ENCODE measurements around the gene FAT1.

The FAT1 gene

DNA sequence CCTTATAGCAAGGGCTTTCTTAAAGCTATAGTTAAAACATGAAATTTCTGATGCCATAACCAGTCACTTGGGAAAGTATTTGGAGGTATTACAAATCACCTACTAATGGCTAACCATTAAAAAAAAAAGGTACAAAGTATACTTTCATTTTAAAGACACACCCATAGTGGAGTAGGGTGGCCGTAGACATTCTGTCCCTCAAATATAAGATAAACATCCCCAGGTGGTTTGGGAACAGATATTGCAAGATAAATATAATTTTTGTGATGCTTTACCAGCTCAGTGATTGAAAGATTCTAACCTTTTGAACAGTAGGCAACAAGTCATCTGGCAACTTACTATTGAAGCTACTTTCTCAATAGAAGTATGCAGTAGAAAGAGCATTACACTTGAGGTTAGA, 6.2 kb upstream of the FAT1 start (continued):
- TF ChIP-seq TCF7L2 (IDR thresholded peaks at IDR 0.05; ENCODE audit: borderline replicate concordance, low read depth, low read length) (no peak), ZNF274 (IDR thresholded peaks at IDR 0.05; ENCODE audit: low read length) (no peak), ZNF274 (tag by site-specific recombination; IDR thresholded peaks at IDR 0.05; ENCODE audit: borderline replicate concordance) (no peak)

- H3K9me3 ChIP-seq (ENCODE audit: control insufficient read depth, insufficient read depth, low read depth, low read length) = no peaks in the 10 kb centered on the region
- no peak overlapping the region for H3K27ac ChIP-seq (ENCODE audit: extremely low read depth, low read depth, low read length)
- CTCF ChIA-PET = interaction anchor here (0.6 to 1.3 kb wide), 3 partner anchors 11 to 186 kb away, joined by 3 to 4 read pairs (median 4); no protein-coding TSS in a partner anchor
- no peak overlapping the region for H3K4me3 ChIP-seq (ENCODE audit: low read depth, low read length)
- no peaks in the 10 kb centered on the region for H3K4me1 ChIP-seq (ENCODE audit: control insufficient read depth, insufficient read depth, low read length)
- POLR2A ChIA-PET = no interaction called here
- TF ChIP-seq ZNF157 (tag by site-specific recombination; IDR thresholded peaks at IDR 0.05) (no peak), TRIM28 (IDR thresholded peaks at IDR 0.05; ENCODE audit: borderline replicate concordance, low read length) (no peak), ZNF184 (tag by site-specific recombination; IDR thresholded peaks at IDR 0.05) (no peak)
- TF ChIP-seq, protein P1, sequence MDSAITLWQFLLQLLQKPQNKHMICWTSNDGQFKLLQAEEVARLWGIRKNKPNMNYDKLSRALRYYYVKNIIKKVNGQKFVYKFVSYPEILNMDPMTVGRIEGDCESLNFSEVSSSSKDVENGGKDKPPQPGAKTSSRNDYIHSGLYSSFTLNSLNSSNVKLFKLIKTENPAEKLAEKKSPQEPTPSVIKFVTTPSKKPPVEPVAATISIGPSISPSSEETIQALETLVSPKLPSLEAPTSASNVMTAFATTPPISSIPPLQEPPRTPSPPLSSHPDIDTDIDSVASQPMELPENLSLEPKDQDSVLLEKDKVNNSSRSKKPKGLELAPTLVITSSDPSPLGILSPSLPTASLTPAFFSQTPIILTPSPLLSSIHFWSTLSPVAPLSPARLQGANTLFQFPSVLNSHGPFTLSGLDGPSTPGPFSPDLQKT (IDR thresholded peaks at IDR 0.05; ENCODE audit: borderline replicate concordance, low read depth, low read length) = no peak
- H3K36me3 ChIP-seq (ENCODE audit: control insufficient read depth in 2 of 2, insufficient read depth in 1 of 2, low read length in 2 of 2) = no peaks in the 10 kb centered on the region
These were observed 5.1 kb upstream of the FAT1 start for GRCh38 chr4:186728631-186729271.

DNA sequence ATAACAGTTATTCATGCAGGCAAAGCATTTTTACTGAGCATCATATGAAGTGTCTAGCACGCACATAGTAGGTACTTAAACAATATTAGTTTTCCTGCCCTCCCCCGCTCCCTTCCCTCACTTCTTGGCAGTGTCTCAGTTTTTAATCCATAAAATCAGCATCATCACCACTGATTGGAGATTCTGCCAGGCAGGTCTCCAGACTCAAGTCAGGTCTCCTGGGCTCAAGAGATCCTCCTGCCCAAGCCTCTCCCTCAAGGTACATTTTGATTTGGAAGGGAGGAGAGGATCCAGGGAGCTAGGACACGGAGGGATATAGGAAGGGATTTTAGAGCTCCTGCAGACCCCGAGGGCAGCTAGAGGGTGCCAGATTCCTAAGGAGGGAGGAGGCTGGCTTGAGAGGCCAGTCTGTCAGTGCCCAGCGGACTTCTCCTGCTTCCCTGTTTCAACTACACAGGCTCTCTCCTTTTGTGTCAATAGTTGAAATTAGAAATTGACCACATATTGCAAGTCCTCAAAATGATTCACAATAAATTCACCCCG, 4.4 kb upstream of the FAT1 start:
- CTCF ChIA-PET = interaction anchor here (1.2 kb wide), 1 partner anchor 11 kb away, joined by 3 read pairs; no protein-coding TSS in a partner anchor
- no peaks in the 10 kb centered on the region for H3K4me1 ChIP-seq (ENCODE audit: control insufficient read depth, insufficient read depth, low read length)
- H3K4me3 ChIP-seq (ENCODE audit: low read depth, low read length) = no peak overlapping the region
- POLR2A ChIA-PET = no interaction called here
- no peaks in the 10 kb centered on the region for H3K9me3 ChIP-seq (ENCODE audit: control insufficient read depth, insufficient read depth, low read depth, low read length)
- H3K27ac ChIP-seq (ENCODE audit: extremely low read depth, low read depth, low read length) = no peak overlapping the region
- no peaks in the 10 kb centered on the region for H3K36me3 ChIP-seq (ENCODE audit: control insufficient read depth in 2 of 2, insufficient read depth in 1 of 2, low read length in 2 of 2)
- TF ChIP-seq ZIC2 (tag by site-specific recombination; IDR thresholded peaks at IDR 0.05) = no peak
- TF ChIP-seq ZNF416 (tag by site-specific recombination; IDR thresholded peaks at IDR 0.05) = no peak
- no peak for TF ChIP-seq PRDM6 (tag by site-specific recombination; IDR thresholded peaks at IDR 0.05)
- TF ChIP-seq, protein P2, sequence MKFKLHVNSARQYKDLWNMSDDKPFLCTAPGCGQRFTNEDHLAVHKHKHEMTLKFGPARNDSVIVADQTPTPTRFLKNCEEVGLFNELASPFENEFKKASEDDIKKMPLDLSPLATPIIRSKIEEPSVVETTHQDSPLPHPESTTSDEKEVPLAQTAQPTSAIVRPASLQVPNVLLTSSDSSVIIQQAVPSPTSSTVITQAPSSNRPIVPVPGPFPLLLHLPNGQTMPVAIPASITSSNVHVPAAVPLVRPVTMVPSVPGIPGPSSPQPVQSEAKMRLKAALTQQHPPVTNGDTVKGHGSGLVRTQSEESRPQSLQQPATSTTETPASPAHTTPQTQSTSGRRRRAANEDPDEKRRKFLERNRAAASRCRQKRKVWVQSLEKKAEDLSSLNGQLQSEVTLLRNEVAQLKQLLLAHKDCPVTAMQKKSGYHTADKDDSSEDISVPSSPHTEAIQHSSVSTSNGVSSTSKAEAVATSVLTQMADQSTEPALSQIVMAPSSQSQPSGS (tag by site-specific recombination; IDR thresholded peaks at IDR 0.05; ENCODE audit: low read depth) = no peak
- no peak for TF ChIP-seq ZNF350 (tag by site-specific recombination; IDR thresholded peaks at IDR 0.05)
- TF ChIP-seq ZNF324 (tag by site-specific recombination; IDR thresholded peaks at IDR 0.05) = no peak
- TF ChIP-seq ZNF112 (tag by site-specific recombination; IDR thresholded peaks at IDR 0.05) = no peak
- no peak for TF ChIP-seq ZNF132 (tag by site-specific recombination; IDR thresholded peaks at IDR 0.05; ENCODE audit: borderline replicate concordance)
- no peak for TF ChIP-seq ZNF174 (tag by site-specific recombination; IDR thresholded peaks at IDR 0.05)
- no peak for TF ChIP-seq REPIN1 (tag by site-specific recombination; IDR thresholded peaks at IDR 0.05; ENCODE audit: low read depth)
- TF ChIP-seq ZNF214 (tag by site-specific recombination; IDR thresholded peaks at IDR 0.05; ENCODE audit: borderline replicate concordance) = no peak
- TF ChIP-seq SALL2 (tag by site-specific recombination; IDR thresholded peaks at IDR 0.05; ENCODE audit: borderline replicate concordance) = no peak
- no peak for TF ChIP-seq HOXC10 (CRISPR knock-in tag; IDR thresholded peaks at IDR 0.05)
- TF ChIP-seq, protein P3, sequence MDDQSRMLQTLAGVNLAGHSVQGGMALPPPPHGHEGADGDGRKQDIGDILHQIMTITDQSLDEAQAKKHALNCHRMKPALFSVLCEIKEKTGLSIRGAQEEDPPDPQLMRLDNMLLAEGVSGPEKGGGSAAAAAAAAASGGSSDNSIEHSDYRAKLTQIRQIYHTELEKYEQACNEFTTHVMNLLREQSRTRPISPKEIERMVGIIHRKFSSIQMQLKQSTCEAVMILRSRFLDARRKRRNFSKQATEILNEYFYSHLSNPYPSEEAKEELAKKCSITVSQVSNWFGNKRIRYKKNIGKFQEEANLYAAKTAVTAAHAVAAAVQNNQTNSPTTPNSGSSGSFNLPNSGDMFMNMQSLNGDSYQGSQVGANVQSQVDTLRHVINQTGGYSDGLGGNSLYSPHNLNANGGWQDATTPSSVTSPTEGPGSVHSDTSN (CRISPR knock-in tag; IDR thresholded peaks at IDR 0.05) = no peak
- TF ChIP-seq ZNF555 (tag by site-specific recombination; conservative IDR thresholded peaks at IDR 0.05) = no peak
- TF ChIP-seq ZNF558 (tag by site-specific recombination; IDR thresholded peaks at IDR 0.05) = no peak
- no peak for TF ChIP-seq ZNF19 (tag by site-specific recombination; IDR thresholded peaks at IDR 0.05; ENCODE audit: low read depth)
- TF ChIP-seq, protein P4, sequence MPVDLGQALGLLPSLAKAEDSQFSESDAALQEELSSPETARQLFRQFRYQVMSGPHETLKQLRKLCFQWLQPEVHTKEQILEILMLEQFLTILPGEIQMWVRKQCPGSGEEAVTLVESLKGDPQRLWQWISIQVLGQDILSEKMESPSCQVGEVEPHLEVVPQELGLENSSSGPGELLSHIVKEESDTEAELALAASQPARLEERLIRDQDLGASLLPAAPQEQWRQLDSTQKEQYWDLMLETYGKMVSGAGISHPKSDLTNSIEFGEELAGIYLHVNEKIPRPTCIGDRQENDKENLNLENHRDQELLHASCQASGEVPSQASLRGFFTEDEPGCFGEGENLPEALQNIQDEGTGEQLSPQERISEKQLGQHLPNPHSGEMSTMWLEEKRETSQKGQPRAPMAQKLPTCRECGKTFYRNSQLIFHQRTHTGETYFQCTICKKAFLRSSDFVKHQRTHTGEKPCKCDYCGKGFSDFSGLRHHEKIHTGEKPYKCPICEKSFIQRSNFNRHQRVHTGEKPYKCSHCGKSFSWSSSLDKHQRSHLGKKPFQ (tag by site-specific recombination; IDR thresholded peaks at IDR 0.05) = no peak
- no peak for TF ChIP-seq EGR2 (tag by site-specific recombination; IDR thresholded peaks at IDR 0.05; ENCODE audit: low read depth)
